HepG2 (cell line): ENCODE measurements around the gene FAM24B.

Source experiments
- ESRRA ChIP-seq: sonication (generic); formaldehyde crosslinking; IDR thresholded peaks from 2 replicates; pipeline ENCODE4 v1.5.1; 2020; ENCODE audit warnings: mild to moderate bottlenecking, low read depth, missing genetic modification reagents
- FOXJ3 ChIP-seq: sonication (generic); formaldehyde crosslinking; IDR thresholded peaks from 2 replicates; pipeline ENCODE4 v1.4.0; 2020; ENCODE audit warnings: missing genetic modification reagents, mild to moderate bottlenecking, borderline replicate concordance
- MAX ChIP-seq: IDR thresholded peaks from 2 replicates; pipeline ENCODE4 v1.6.1; 2012; ENCODE audit warnings: inconsistent platforms
- POLR2AphosphoS5 ChIP-seq: IDR thresholded peaks from 2 replicates; pipeline ENCODE4 v1.6.1; 2012; ENCODE audit warnings: low read depth, low read length
- SOX6 ChIP-seq, 2 experiments: fragments of 450-650 bp in 1 of 2; sonication (generic) in 1 of 2; formaldehyde crosslinking in 1 of 2; IDR thresholded peaks; 2 replicates each; pipeline versions ENCODE4 v1.4.0 to v1.6.1; 2017 to 2020; ENCODE audit warnings: antibody characterized with exemption in 1 of 2, mild to moderate bottlenecking in 1 of 2, missing genetic modification reagents in 1 of 2
- TSC22D2 ChIP-seq: sonication (generic); formaldehyde crosslinking; IDR thresholded peaks from 2 replicates; pipeline ENCODE4 v1.5.1; 2020; ENCODE audit warnings: missing genetic modification reagents, mild to moderate bottlenecking, borderline replicate concordance

GRCh38 chr10:122841569-122841968 lies 37.8 kb downstream of the FAM24B start:
- TF ChIP-seq SOX6 (IDR thresholded peaks at IDR 0.05) = no peak
- TF ChIP-seq SOX6 (CRISPR knock-in tag; IDR thresholded peaks at IDR 0.05) = no peak
- TF ChIP-seq POLR2AphosphoS5 = no peak
- no peak for TF ChIP-seq MAX
- no peak for TF ChIP-seq ESRRA (CRISPR knock-in tag)
- TF ChIP-seq TSC22D2 (CRISPR knock-in tag) = no peak
- TF ChIP-seq FOXJ3 = no peak
